ENCODE results near the gene CCDC40. TPM values are rescaled to one million over a fixed set of nuclear protein-coding genes. Genes with fewer than 3 reads are reported as not detected.

The CCDC40 gene
- total RNA-seq, 1 donor from 2014 or later, result 1.0 TPM

DNA sequence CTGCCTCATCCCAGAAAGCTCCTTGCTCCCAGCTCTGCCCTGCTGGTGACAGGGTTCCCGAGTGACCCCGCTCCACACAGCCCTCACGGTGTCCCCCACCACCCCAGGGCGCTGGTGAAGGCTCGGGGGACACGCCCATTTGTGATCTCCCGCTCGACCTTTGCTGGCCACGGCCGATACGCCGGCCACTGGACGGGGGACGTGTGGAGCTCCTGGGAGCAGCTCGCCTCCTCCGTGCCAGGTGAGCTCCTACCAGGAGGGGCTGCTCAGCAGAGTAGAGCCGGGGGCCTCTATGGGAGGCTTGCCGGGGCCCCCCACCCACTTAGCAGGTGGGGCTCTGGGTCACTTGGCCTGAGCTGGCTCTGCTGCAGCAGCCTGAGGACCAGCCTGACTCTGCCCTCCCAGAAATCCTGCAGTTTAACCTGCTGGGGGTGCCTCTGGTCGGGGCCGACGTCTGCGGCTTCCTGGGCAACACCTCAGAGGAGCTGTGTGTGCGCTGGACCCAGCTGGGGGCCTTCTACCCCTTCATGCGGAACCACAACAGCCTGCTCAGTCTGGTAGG is 76.1 kb downstream of the CCDC40 start:
- H3K27ac ChIP-seq (ENCODE audit: low read depth, low read length), result no peak overlapping the region
- H3K4me3 ChIP-seq (ENCODE audit: low read length in 3 of 3), result no peak overlapping the region
- H3K9me3 ChIP-seq (ENCODE audit: control insufficient read depth in 3 of 3, low read length in 3 of 3), result no peaks in the 10 kb centered on the region
- no peak overlapping the region for H3K9ac ChIP-seq (ENCODE audit: low read depth in 1 of 3, low read length in 3 of 3)
- no peaks in the 10 kb centered on the region for H3K27me3 ChIP-seq (ENCODE audit: control insufficient read depth in 3 of 3, insufficient read depth in 3 of 3, low read length in 3 of 3)
- no peaks in the 10 kb centered on the region for H3K4me1 ChIP-seq (ENCODE audit: control insufficient read depth in 3 of 3, insufficient read depth in 3 of 3, low read length in 3 of 3)
- H3K36me3 ChIP-seq (ENCODE audit: control insufficient read depth in 3 of 3, insufficient read depth in 3 of 3, low read length in 3 of 3), result peaks cover 15 to 21% (median 17%) of the 10 kb centered on the region in 3 donors

DNA sequence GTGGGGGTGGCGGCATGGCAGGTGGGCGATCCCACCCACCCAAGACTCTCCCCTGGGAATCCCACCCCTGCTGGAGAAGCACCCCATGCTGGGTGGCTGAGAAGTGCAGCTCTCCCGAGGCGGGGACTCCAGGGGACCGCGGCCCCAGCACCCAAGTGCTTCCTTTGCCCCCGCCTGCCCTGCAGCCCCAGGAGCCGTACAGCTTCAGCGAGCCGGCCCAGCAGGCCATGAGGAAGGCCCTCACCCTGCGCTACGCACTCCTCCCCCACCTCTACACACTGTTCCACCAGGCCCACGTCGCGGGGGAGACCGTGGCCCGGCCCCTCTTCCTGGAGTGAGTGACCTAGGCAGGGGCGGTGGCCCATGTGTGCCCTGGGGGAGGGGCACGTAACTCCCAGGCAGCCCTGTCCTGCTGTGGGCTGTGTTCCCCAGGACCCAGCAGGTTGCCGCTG is 76.6 kb downstream of the CCDC40 start:
- no peaks in the 10 kb centered on the region for H3K27me3 ChIP-seq (ENCODE audit: control insufficient read depth in 3 of 3, insufficient read depth in 3 of 3, low read length in 3 of 3)
- H3K9me3 ChIP-seq (ENCODE audit: control insufficient read depth in 3 of 3, low read length in 3 of 3), result no peaks in the 10 kb centered on the region
- peaks cover 14 to 18% (median 17%) of the 10 kb centered on the region in 3 donors for H3K36me3 ChIP-seq (ENCODE audit: control insufficient read depth in 3 of 3, insufficient read depth in 3 of 3, low read length in 3 of 3)
- no peak overlapping the region for H3K27ac ChIP-seq (ENCODE audit: low read depth, low read length)
- no peak overlapping the region for H3K4me3 ChIP-seq (ENCODE audit: low read length in 3 of 3)
- no peak overlapping the region for H3K9ac ChIP-seq (ENCODE audit: low read depth in 1 of 3, low read length in 3 of 3)
- no peaks in the 10 kb centered on the region for H3K4me1 ChIP-seq (ENCODE audit: control insufficient read depth in 3 of 3, insufficient read depth in 3 of 3, low read length in 3 of 3)

DNA sequence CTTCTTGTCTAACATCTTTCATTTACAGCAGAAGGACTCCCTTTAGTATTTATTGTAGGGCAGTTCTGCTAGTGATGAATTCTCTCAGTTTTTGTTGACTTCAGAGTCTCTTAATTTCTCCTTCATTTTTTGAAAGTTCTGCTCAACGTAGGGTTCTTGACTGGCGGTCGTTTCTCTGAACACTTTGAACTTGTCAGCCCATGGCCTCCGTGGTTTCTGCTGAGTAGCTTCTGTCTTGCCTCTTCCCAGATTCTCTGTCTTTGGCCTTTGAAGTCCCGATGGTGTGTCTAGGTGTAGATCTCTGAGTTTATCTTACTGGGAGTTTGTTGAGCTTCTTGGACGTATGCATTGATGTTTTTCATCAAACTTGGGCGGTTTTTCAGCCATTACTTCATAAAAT is 78.3 kb downstream of the CCDC40 start:
- H3K4me3 ChIP-seq (ENCODE audit: low read length in 3 of 3), result no peak overlapping the region
- peaks cover 20 to 24% (median 23%) of the 10 kb centered on the region in 3 donors for H3K36me3 ChIP-seq (ENCODE audit: control insufficient read depth in 3 of 3, insufficient read depth in 3 of 3, low read length in 3 of 3)
- H3K27ac ChIP-seq (ENCODE audit: low read depth, low read length), result no peak overlapping the region
- no peaks in the 10 kb centered on the region for H3K27me3 ChIP-seq (ENCODE audit: control insufficient read depth in 3 of 3, insufficient read depth in 3 of 3, low read length in 3 of 3)
- no peaks in the 10 kb centered on the region for H3K4me1 ChIP-seq (ENCODE audit: control insufficient read depth in 3 of 3, insufficient read depth in 3 of 3, low read length in 3 of 3)
- no peak overlapping the region for H3K9ac ChIP-seq (ENCODE audit: low read depth in 1 of 3, low read length in 3 of 3)
- H3K9me3 ChIP-seq (ENCODE audit: control insufficient read depth in 3 of 3, low read length in 3 of 3), result no peaks in the 10 kb centered on the region

DNA sequence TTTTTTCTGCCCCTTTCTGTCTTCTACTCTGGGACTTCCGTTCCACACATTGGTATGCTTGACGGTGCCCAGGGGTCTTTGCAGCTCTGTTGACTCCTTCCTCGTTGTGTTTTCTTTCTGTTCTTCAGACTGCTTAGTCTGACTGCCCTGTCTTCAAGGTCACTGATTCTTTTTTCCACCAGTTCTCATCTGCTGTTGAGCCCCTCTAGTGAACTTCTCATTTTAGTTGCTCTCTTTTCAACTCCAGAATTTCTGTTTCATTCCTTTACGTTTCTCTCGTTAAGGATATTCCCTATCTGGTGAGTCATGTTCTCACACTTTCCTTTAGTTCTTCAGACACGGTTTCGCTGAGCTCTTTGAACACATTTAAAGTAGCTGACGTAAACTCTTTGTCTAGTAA is 78.7 kb downstream of the CCDC40 start:
- Histone ChIP-seq H3K9me3 (ENCODE audit: control insufficient read depth in 3 of 3, low read length in 3 of 3) (no peaks in the 10 kb centered on the region), H3K27me3 (ENCODE audit: control insufficient read depth in 3 of 3, insufficient read depth in 3 of 3, low read length in 3 of 3) (no peaks in the 10 kb centered on the region), H3K4me3 (ENCODE audit: low read length in 3 of 3) (no peak overlapping the region), H3K36me3 (ENCODE audit: control insufficient read depth in 3 of 3, insufficient read depth in 3 of 3, low read length in 3 of 3) (peaks cover 18 to 24% (median 21%) of the 10 kb centered on the region in 3 donors), H3K27ac (ENCODE audit: low read depth, low read length) (no peak overlapping the region), H3K9ac (ENCODE audit: low read depth in 1 of 3, low read length in 3 of 3) (no peak overlapping the region), H3K4me1 (ENCODE audit: control insufficient read depth in 3 of 3, insufficient read depth in 3 of 3, low read length in 3 of 3) (no peaks in the 10 kb centered on the region)

GRCh38 chr17:80116276-80116920 is 80.0 kb downstream of the CCDC40 start:
- Histone ChIP-seq H3K4me3 (ENCODE audit: low read length in 3 of 3) (no peak overlapping the region), H3K36me3 (ENCODE audit: control insufficient read depth in 3 of 3, insufficient read depth in 3 of 3, low read length in 3 of 3) (peaks cover 14 to 19% (median 18%) of the 10 kb centered on the region in 3 donors), H3K9ac (ENCODE audit: low read depth in 1 of 3, low read length in 3 of 3) (no peak overlapping the region), H3K27me3 (ENCODE audit: control insufficient read depth in 3 of 3, insufficient read depth in 3 of 3, low read length in 3 of 3) (no peaks in the 10 kb centered on the region), H3K27ac (ENCODE audit: low read depth, low read length) (no peak overlapping the region), H3K9me3 (ENCODE audit: control insufficient read depth in 3 of 3, low read length in 3 of 3) (no peaks in the 10 kb centered on the region), H3K4me1 (ENCODE audit: control insufficient read depth in 3 of 3, insufficient read depth in 3 of 3, low read length in 3 of 3) (no peaks in the 10 kb centered on the region)

DNA sequence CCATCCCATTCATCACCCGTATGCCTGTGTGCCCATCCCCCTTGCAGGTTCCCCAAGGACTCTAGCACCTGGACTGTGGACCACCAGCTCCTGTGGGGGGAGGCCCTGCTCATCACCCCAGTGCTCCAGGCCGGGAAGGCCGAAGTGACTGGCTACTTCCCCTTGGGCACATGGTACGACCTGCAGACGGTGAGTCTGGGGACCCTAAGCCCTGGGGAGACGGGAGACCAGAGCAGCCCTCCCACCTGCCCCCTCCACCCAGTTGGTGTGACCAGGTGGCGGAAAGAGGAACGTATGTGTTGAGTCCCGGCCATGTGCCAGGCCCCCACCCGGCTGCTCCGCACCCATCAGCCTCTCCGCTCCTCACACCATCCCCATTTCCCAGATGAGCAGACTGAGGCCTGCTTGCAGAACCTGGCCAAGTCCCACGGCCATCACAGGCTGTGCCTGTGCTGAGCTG is 80.5 kb downstream of the CCDC40 start:
- no peaks in the 10 kb centered on the region for H3K4me1 ChIP-seq (ENCODE audit: control insufficient read depth in 3 of 3, insufficient read depth in 3 of 3, low read length in 3 of 3)
- no peak overlapping the region for H3K9ac ChIP-seq (ENCODE audit: low read depth in 1 of 3, low read length in 3 of 3)
- no peaks in the 10 kb centered on the region for H3K27me3 ChIP-seq (ENCODE audit: control insufficient read depth in 3 of 3, insufficient read depth in 3 of 3, low read length in 3 of 3)
- no peak overlapping the region for H3K27ac ChIP-seq (ENCODE audit: low read depth, low read length)
- no peaks in the 10 kb centered on the region for H3K9me3 ChIP-seq (ENCODE audit: control insufficient read depth in 3 of 3, low read length in 3 of 3)
- peaks cover 14 to 19% (median 18%) of the 10 kb centered on the region in 3 donors for H3K36me3 ChIP-seq (ENCODE audit: control insufficient read depth in 3 of 3, insufficient read depth in 3 of 3, low read length in 3 of 3)
- no peak overlapping the region for H3K4me3 ChIP-seq (ENCODE audit: low read length in 3 of 3)

GRCh38 chr17:80117491-80118401 is 81.3 kb downstream of the CCDC40 start:
- Histone ChIP-seq H3K27me3 (ENCODE audit: control insufficient read depth in 3 of 3, insufficient read depth in 3 of 3, low read length in 3 of 3) (no peaks in the 10 kb centered on the region), H3K9me3 (ENCODE audit: control insufficient read depth in 3 of 3, low read length in 3 of 3) (no peaks in the 10 kb centered on the region), H3K36me3 (ENCODE audit: control insufficient read depth in 3 of 3, insufficient read depth in 3 of 3, low read length in 3 of 3) (peaks cover 14 to 19% (median 18%) of the 10 kb centered on the region in 3 donors), H3K9ac (ENCODE audit: low read depth in 1 of 3, low read length in 3 of 3) (no peak overlapping the region), H3K27ac (ENCODE audit: low read depth, low read length) (no peak overlapping the region), H3K4me1 (ENCODE audit: control insufficient read depth in 3 of 3, insufficient read depth in 3 of 3, low read length in 3 of 3) (no peaks in the 10 kb centered on the region), H3K4me3 (ENCODE audit: low read length in 3 of 3) (no peak overlapping the region)

DNA sequence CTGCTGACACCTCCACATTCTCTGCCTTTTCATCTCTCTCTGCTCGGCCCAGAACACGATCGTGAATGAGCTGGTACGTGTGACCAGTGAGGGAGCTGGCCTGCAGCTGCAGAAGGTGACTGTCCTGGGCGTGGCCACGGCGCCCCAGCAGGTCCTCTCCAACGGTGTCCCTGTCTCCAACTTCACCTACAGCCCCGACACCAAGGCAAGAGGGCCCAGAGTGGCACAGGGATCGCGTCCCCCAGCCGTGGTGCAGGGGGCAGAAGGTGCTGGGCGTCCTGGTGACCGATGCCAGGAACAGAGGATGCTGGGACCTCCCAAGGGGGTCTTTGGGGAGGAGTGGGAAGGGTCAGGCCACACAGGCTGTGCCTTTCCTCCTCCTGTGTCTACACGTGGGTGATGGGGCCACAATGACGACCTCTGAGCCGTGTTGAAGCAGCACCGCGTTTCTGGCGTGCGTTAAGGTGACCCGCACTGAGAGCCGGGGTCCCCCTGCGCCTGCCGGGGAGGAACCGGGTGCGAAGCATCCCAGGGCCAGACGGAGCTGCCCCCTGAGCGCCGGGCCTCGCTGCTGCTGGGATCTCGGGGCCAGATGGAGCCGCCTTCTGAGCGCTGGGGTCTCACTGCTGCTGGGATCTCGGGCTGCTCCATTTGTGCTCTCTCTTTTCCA is 82.3 kb downstream of the CCDC40 start:
- Histone ChIP-seq H3K36me3 (ENCODE audit: control insufficient read depth in 3 of 3, insufficient read depth in 3 of 3, low read length in 3 of 3) (peaks cover 14 to 16% (median 15%) of the 10 kb centered on the region in 3 donors), H3K27me3 (ENCODE audit: control insufficient read depth in 3 of 3, insufficient read depth in 3 of 3, low read length in 3 of 3) (no peaks in the 10 kb centered on the region), H3K9ac (ENCODE audit: low read depth in 1 of 3, low read length in 3 of 3) (no peak overlapping the region), H3K4me1 (ENCODE audit: control insufficient read depth in 3 of 3, insufficient read depth in 3 of 3, low read length in 3 of 3) (no peaks in the 10 kb centered on the region), H3K9me3 (ENCODE audit: control insufficient read depth in 3 of 3, low read length in 3 of 3) (no peaks in the 10 kb centered on the region), H3K27ac (ENCODE audit: low read depth, low read length) (no peak overlapping the region), H3K4me3 (ENCODE audit: low read length in 3 of 3) (no peak overlapping the region)

- Histone ChIP-seq H3K4me1 (ENCODE audit: control insufficient read depth in 3 of 3, insufficient read depth in 3 of 3, low read length in 3 of 3) (no peaks in the 10 kb centered on the region), H3K36me3 (ENCODE audit: control insufficient read depth in 3 of 3, insufficient read depth in 3 of 3, low read length in 3 of 3) (peaks cover 14 to 16% (median 15%) of the 10 kb centered on the region in 3 donors), H3K27ac (ENCODE audit: low read depth, low read length) (no peak overlapping the region)
These were observed 82.9 kb downstream of the CCDC40 start for GRCh38 chr17:80119271-80119791.

More at GRCh38 chr17:80119271-80119791, 82.9 kb downstream of the CCDC40 start:
- Histone ChIP-seq H3K9me3 (ENCODE audit: control insufficient read depth in 3 of 3, low read length in 3 of 3) (no peaks in the 10 kb centered on the region), H3K9ac (ENCODE audit: low read depth in 1 of 3, low read length in 3 of 3) (no peak overlapping the region), H3K4me3 (ENCODE audit: low read length in 3 of 3) (no peak overlapping the region), H3K27me3 (ENCODE audit: control insufficient read depth in 3 of 3, insufficient read depth in 3 of 3, low read length in 3 of 3) (peaks cover 0 to 2% (median under 1%) of the 10 kb centered on the region in 3 donors)
